Measurements from ENCODE around the gene C1QTNF12. TPM values are rescaled to one million over a fixed set of nuclear protein-coding genes. Genes with fewer than 3 reads are reported as not detected.
A peak's percentile ranks its signal among the peaks of the same experiment; 100 is the strongest.
"Not testable (repeated sequence)": the region's sequence is repeated elsewhere in the genome, so short reads cannot be mapped to it uniquely, and the experiment has no call there.

The C1QTNF12 gene
- polyA plus RNA-seq, 1 donor from 2014 or later: 0.88 TPM

GRCh38 chr1:1256956-1257871, 10.7 kb upstream of the C1QTNF12 start:
- Mint-ChIP-seq H3K27me3 (no peaks in the 10 kb centered on the region), H3K36me3 (peaks cover 3% of the 10 kb centered on the region), H3K27ac (no peak overlapping the region), H3K4me1 (peaks cover 4 to 7% (median 4%) of the 10 kb centered on the region in 3 donors), H3K4me3 (no peak overlapping the region), H3K9me3 (no peaks in the 10 kb centered on the region)

GRCh38 chr1:1255611-1256010, 9.1 kb upstream of the C1QTNF12 start:
- H3K36me3 Mint-ChIP-seq: peaks cover 4% of the 10 kb centered on the region
- no peaks in the 10 kb centered on the region for H3K9me3 Mint-ChIP-seq
- H3K4me1 Mint-ChIP-seq: peaks cover 6 to 9% (median 9%) of the 10 kb centered on the region in 3 donors
- no peaks in the 10 kb centered on the region for H3K27me3 Mint-ChIP-seq
- no peak overlapping the region for H3K4me3 Mint-ChIP-seq
- no peak overlapping the region for H3K27ac Mint-ChIP-seq

GRCh38 chr1:1255078-1255477, 8.6 kb upstream of the C1QTNF12 start:
- peaks cover 8 to 13% (median 10%) of the 10 kb centered on the region in 3 donors for H3K4me1 Mint-ChIP-seq
- no peak overlapping the region for H3K4me3 Mint-ChIP-seq
- H3K27ac Mint-ChIP-seq: no peak overlapping the region
- no peaks in the 10 kb centered on the region for H3K27me3 Mint-ChIP-seq
- no peaks in the 10 kb centered on the region for H3K9me3 Mint-ChIP-seq
- H3K36me3 Mint-ChIP-seq: peaks cover 4% of the 10 kb centered on the region

GRCh38 chr1:1254667-1254998, 8.1 kb upstream of the C1QTNF12 start:
- H3K27ac Mint-ChIP-seq: no peak overlapping the region
- H3K9me3 Mint-ChIP-seq: no peaks in the 10 kb centered on the region
- H3K4me1 Mint-ChIP-seq: peaks cover 9 to 14% (median 12%) of the 10 kb centered on the region in 3 donors
- peaks cover 4% of the 10 kb centered on the region for H3K36me3 Mint-ChIP-seq
- no peaks in the 10 kb centered on the region for H3K27me3 Mint-ChIP-seq
- H3K4me3 Mint-ChIP-seq: no peak overlapping the region

GRCh38 chr1:1253972-1254666, 7.6 kb upstream of the C1QTNF12 start:
- no peak overlapping the region for H3K27ac Mint-ChIP-seq
- H3K9me3 Mint-ChIP-seq: no peaks in the 10 kb centered on the region
- H3K4me3 Mint-ChIP-seq: no peak overlapping the region
- peaks cover 10 to 14% (median 13%) of the 10 kb centered on the region in 3 donors for H3K4me1 Mint-ChIP-seq
- H3K36me3 Mint-ChIP-seq: peaks cover 4% of the 10 kb centered on the region
- no peaks in the 10 kb centered on the region for H3K27me3 Mint-ChIP-seq

GRCh38 chr1:1253314-1253713, 6.8 kb upstream of the C1QTNF12 start:
- peaks cover 2% of the 10 kb centered on the region for H3K36me3 Mint-ChIP-seq
- no peaks in the 10 kb centered on the region for H3K9me3 Mint-ChIP-seq
- H3K4me1 Mint-ChIP-seq: peaks cover 10 to 14% (median 13%) of the 10 kb centered on the region in 3 donors
- peak overlapping the region in 1 of 3 donors; percentile 73 for H3K27ac Mint-ChIP-seq
- H3K27me3 Mint-ChIP-seq: no peaks in the 10 kb centered on the region
- no peak overlapping the region for H3K4me3 Mint-ChIP-seq

- peaks cover 2% of the 10 kb centered on the region for H3K36me3 Mint-ChIP-seq
- peaks cover 10 to 14% (median 13%) of the 10 kb centered on the region in 3 donors for H3K4me1 Mint-ChIP-seq
- peak overlapping the region; percentile 9 to 90 (median 71) for H3K4me3 Mint-ChIP-seq
- H3K27me3 Mint-ChIP-seq: no peaks in the 10 kb centered on the region
- H3K27ac Mint-ChIP-seq: peak overlapping the region; percentile 92
- H3K9me3 Mint-ChIP-seq: no peaks in the 10 kb centered on the region
Measured at GRCh38 chr1:1250786-1251284, 4.3 kb upstream of the C1QTNF12 start.

GRCh38 chr1:1248009-1248913, 1.7 kb upstream of the C1QTNF12 start:
- not testable (repeated sequence) for H3K27ac Mint-ChIP-seq

GRCh38 chr1:1247341-1247913, 905 bp upstream of the C1QTNF12 start:
- H3K36me3 Mint-ChIP-seq: peaks cover 2% of the 10 kb centered on the region
- H3K9me3 Mint-ChIP-seq: no peaks in the 10 kb centered on the region
- no peak overlapping the region for H3K27ac Mint-ChIP-seq
- peaks cover 10 to 13% (median 10%) of the 10 kb centered on the region in 3 donors for H3K4me1 Mint-ChIP-seq
- no peak overlapping the region for H3K4me3 Mint-ChIP-seq
- no peaks in the 10 kb centered on the region for H3K27me3 Mint-ChIP-seq

More at GRCh38 chr1:1248009-1248913, 1.7 kb upstream of the C1QTNF12 start:
- not testable (repeated sequence) for H3K36me3 Mint-ChIP-seq, H3K4me3 Mint-ChIP-seq, H3K27me3 Mint-ChIP-seq, H3K9me3 Mint-ChIP-seq
- H3K4me1 Mint-ChIP-seq: peaks cover 10 to 14% (median 13%) of the 10 kb centered on the region in 3 donors

- H3K4me1 Mint-ChIP-seq: peaks cover 7 to 10% (median 9%) of the 10 kb centered on the region in 3 donors
- H3K4me3 Mint-ChIP-seq: no peak overlapping the region
- H3K36me3 Mint-ChIP-seq: no peaks in the 10 kb centered on the region
- H3K27ac Mint-ChIP-seq: no peak overlapping the region
- H3K9me3 Mint-ChIP-seq: no peaks in the 10 kb centered on the region
- no peaks in the 10 kb centered on the region for H3K27me3 Mint-ChIP-seq
Measured at GRCh38 chr1:1245817-1246576, 525 bp downstream of the C1QTNF12 start.

- H3K9me3 Mint-ChIP-seq: no peaks in the 10 kb centered on the region
- H3K27ac Mint-ChIP-seq: no peak overlapping the region
- H3K4me1 Mint-ChIP-seq: peaks cover 3 to 6% (median 6%) of the 10 kb centered on the region in 3 donors
- H3K27me3 Mint-ChIP-seq: no peaks in the 10 kb centered on the region
- H3K36me3 Mint-ChIP-seq: no peaks in the 10 kb centered on the region
- H3K4me3 Mint-ChIP-seq: no peak overlapping the region
Measured at GRCh38 chr1:1245178-1245816, 1.2 kb downstream of the C1QTNF12 start.

- Mint-ChIP-seq H3K9me3 (no peaks in the 10 kb centered on the region), H3K27ac (no peak overlapping the region), H3K4me1 (no peaks in the 10 kb centered on the region), H3K4me3 (no peak overlapping the region), H3K27me3 (peaks cover 4% of the 10 kb centered on the region), H3K36me3 (no peaks in the 10 kb centered on the region)
Measured at GRCh38 chr1:1244192-1244811, 2.2 kb downstream of the C1QTNF12 start.

- no peaks in the 10 kb centered on the region for H3K9me3 Mint-ChIP-seq
- no peak overlapping the region for H3K4me3 Mint-ChIP-seq
- no peak overlapping the region for H3K27ac Mint-ChIP-seq
- no peaks in the 10 kb centered on the region for H3K4me1 Mint-ChIP-seq
- peaks cover 5% of the 10 kb centered on the region for H3K27me3 Mint-ChIP-seq
- no peaks in the 10 kb centered on the region for H3K36me3 Mint-ChIP-seq
Measured at GRCh38 chr1:1243807-1244191, 2.7 kb downstream of the C1QTNF12 start.
